Astrocyte (in vitro differentiated cells and primary cell): ENCODE results near the gene PRR29.

ENCODE experiments used
- EZH2 ChIP-seq: IDR thresholded peaks from 2 replicates; pipeline ENCODE4 v1.6.1; 2012; ENCODE audit warnings: mild to moderate bottlenecking, low read length, inconsistent platforms; ENCODE audit not compliant: insufficient read depth
- TF ChIP-seq, protein P1 (sequence below): IDR thresholded peaks from 2 replicates; pipeline ENCODE4 v1.5.1; 2011; ENCODE audit warnings: low read depth, mild to moderate bottlenecking, inconsistent platforms, low read length, moderate library complexity; ENCODE audit not compliant: insufficient read depth

DNA sequence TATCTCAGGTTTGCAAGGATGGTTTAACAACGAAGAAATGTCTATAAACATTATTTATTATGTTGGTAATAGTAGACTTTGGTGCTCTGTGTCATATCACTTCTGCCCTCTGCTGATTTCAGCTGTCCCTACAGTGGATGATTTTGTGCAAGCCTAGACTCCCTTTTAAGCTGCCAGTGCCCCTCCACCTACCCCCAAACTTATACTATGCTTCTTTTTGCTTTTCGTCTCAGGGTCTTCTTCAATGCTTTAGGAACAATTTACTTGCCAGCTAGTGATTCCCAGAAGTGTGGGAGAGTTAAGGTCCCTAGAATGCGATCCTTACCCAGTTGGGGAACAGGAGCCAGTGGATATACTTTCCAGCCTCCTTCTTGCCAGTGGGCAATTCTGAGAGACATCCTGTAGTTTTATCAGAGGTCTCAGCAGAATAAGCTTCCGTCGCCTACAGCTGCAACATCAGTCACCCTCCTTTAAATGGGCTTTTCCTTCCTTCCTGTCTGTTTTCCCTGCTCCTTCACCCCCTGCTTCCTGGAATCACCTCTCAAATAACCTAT, 18.2 kb downstream of the PRR29 start:
- TF ChIP-seq, protein P1, sequence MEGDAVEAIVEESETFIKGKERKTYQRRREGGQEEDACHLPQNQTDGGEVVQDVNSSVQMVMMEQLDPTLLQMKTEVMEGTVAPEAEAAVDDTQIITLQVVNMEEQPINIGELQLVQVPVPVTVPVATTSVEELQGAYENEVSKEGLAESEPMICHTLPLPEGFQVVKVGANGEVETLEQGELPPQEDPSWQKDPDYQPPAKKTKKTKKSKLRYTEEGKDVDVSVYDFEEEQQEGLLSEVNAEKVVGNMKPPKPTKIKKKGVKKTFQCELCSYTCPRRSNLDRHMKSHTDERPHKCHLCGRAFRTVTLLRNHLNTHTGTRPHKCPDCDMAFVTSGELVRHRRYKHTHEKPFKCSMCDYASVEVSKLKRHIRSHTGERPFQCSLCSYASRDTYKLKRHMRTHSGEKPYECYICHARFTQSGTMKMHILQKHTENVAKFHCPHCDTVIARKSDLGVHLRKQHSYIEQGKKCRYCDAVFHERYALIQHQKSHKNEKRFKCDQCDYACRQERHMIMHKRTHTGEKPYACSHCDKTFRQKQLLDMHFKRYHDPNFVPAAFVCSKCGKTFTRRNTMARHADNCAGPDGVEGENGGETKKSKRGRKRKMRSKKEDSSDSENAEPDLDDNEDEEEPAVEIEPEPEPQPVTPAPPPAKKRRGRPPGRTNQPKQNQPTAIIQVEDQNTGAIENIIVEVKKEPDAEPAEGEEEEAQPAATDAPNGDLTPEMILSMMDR: no peak
- no peak for TF ChIP-seq EZH2
